ENCODE results near the gene OGDH.
"Not testable (repeated sequence)": the region's sequence is repeated elsewhere in the genome, so short reads cannot be mapped to it uniquely, and the experiment has no call there.

The OGDH gene

DNA sequence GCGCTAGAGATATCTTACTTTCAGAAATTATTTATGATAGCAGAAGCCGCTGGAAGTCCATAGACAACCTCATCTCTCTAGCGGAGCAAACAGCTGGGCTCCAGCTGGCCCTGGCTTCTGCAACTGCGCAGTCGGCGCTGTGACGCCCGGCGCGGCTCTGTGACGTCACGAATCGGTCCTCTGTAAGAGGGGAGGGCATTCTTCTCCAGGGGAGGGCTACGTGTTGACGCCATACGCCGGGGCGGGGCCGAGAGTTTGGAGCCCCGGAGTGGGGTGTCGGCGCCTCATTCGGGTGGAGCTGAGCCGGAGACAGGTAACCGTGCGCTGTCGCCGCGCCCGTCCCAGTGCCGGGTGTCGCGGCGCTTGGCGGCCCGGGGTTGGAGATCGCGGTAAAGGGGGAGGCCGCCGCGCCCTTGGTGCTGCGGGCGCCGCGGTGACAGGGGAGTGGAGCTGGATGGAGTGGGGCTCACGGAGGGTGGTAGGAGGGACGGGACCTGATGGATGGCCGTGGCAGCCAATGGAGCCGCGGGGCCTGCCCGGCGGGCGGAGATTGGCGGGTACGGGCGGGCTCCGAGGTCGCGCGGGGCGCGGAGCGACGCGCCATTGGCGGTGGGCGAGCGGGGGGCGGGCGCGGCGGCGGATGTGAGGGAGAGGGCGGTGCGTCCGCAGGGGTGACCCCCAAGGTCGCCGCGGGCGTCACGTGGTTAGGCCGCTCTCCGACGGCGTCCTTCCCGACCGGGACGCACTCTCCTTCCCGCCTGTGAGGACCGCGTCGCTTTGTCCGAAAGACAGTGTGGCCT, at the start of gene OGDH:
Gene OGDH, plus strand, starts transcription at position 287 of the 800 bp plus-strand sequence. CDS start 17,717 bp downstream, outside the sequence.
- in situ Hi-C loops (cut with MboI; ENCODE audit: low sequenced_read_pairs), result no loop called here

DNA sequence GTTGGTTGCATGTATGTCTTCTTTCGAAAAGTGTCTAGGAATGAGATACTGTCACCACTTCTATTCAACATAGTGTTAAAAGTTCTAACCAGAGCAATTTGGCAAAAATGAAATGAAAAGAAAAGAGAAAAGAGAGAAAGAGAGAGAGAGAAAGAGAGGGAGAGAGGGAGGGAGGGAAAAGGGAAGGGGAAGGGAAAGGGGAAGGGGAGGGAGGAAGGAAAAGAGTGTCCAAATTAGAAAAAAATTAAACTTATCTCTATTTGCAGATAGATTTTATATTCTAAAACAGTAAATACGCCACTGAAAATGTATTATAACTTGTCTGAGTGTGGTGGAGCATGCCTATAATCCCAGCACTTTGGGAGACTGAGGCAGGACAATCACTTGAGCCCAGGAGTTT, 48.9 kb upstream of the OGDH start:
- in situ Hi-C loops (cut with MboI; ENCODE audit: low sequenced_read_pairs), result no loop called here

DNA sequence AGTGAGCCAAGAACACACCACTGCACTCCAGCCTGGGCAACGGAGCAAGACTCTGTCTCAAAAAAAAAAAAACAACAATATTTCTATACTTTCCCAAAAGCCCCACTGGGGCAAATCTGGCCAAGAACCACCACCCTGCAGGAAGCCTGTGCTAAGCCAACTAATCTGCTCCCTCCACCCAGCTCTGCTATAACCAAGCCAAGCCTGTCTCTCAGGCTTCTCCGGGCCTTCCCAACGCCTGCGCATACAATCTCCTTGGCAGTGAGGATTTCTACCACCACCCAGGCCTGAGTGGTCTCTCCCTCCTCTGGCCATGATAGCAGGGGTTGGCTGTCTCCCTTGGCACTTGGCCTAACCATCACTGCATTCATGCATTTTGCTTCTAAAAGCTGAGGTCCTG, 46.9 kb upstream of the OGDH start:
- in situ Hi-C loops (cut with MboI; ENCODE audit: low sequenced_read_pairs), result no loop called here

DNA sequence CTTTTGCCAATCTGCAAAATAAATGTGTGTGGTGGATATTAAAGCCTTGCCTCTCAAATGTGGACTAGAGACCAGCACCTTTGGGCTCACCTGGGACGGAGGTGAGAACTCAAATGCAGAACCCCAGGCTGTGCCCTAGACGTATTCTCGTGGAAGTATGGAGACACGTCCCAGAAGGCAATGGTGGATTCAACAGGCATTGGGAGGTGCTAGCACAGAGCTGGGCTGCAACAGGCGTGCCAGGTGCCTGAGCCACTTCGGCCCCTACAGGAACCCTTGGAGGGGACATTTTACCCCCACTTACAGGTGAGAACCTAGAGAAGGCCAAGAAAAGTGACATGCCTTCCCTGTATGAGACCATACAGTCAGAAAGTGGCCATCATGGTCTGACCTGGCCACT, 44.9 kb upstream of the OGDH start:
- in situ Hi-C loops (cut with MboI; ENCODE audit: low sequenced_read_pairs), result no loop called here

DNA sequence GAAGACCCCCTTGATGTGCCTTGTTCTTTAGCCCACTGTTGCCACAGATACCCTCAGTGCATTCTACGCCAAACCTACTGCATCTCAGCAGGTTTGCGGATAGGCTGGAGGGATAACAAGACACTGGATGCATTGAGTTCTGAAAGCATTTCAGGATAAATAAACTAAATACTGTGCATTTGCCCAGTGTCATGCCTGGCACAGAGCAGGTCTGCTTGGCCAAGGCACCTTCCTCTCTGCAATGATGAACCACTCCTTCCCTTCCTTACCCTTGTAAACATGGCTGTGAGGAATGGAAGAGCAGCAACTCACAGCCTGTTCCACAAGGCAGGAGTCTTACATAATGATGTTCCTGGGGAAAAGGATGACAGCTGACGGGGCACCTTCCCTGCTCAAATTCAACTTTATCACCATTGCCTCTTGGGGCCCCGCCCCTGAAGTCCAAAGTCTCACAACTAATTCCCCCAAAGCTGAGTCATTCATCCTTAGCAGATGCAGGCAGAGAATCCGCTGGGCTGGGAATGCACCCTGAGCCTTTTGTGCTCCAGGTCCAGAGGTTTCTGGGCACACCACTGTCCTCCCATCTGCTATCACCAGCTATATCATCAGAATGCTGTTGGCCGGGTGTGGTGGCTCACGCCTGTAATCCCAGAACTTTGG, 44.3 kb upstream of the OGDH start:
- in situ Hi-C loops (cut with MboI; ENCODE audit: low sequenced_read_pairs), result no loop called here

DNA sequence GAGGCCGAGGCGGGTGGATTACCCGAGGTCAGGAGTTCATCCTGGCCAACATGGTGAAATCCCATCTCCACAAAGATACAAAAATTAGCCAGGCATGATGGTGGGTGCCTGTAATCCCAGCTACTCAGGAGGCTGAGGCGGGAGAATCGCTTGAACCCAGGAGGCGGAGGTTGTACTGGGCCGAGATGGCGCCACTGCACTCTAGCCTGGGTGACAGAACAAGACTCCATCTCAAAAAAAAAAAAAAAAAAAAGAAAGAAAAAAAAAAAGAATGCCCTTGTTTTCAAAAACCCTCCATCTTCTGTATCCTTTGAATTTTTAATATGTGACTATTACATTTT, 43.8 kb upstream of the OGDH start:
- in situ Hi-C loops (cut with MboI; ENCODE audit: low sequenced_read_pairs), result not testable (repeated sequence)

DNA sequence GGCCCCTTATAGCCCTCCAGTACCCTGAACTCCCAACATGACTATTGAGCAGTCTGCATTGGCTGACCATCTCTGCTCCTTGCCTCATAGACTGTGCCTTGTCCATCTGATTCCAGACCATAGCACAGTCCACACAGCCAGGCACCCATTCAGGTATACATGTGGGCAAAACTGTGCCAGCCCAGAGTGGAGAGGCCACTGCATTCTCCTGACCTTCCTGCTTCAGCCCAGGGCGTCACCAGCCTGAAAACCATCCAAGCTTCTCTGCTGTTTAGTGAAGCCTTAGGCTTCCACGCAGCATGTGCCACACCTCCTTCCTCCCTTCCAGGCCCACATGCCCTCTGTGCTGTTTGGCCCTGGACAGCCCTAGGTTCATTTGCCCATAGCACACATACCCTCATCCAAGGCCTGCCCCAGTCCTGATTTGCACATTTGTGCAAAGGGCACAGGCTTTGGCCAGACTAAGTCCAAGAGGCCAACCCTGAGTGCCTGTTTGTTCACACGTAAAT, 43.2 kb upstream of the OGDH start:
- in situ Hi-C loops (cut with MboI; ENCODE audit: low sequenced_read_pairs), result no loop called here

- in situ Hi-C loops (cut with MboI; ENCODE audit: low sequenced_read_pairs), result no loop called here
Measured at GRCh38 chr7:44564606-44565005, 41.8 kb upstream of the OGDH start.

- in situ Hi-C loops (cut with MboI; ENCODE audit: low sequenced_read_pairs), result no loop called here
Measured at GRCh38 chr7:44565097-44565794, 41.2 kb upstream of the OGDH start.

DNA sequence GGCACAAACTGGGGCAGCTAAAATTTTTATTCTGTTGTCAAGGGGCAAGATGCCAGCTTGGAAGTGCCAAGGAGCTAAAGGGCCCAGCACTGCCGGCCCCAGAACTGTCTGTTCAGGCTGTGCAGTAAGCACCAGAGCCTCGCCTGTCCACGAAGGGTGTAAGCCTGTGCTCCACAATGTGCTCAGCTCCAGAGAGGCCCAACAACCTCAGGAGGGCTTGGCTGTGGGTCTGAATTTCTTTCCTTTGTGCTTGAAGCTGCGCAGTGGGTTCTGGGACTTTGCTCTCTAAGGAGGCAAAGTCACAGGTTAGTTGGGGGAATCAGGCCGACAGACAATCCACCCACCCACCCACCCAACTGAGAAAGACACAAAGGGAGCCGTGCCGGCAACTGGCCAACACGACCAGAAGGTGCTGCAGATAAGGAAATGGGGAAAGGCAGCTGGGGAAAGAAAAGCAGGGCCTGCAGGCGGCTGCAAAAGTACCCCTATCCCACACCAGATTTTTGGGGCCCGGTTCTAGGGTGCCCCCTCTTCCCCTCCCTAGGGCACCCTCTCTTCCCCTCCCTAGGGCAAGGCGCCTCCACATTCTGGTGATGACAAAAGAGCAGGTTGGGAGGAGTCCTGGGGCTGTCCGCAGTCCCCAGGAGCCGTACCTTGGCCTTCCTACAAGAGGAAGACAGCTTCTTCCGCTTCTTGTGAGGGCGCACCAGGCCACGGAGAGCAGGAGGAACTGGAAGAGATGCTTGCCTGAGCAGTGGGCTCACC, 40.5 kb upstream of the OGDH start:
- in situ Hi-C loops (cut with MboI; ENCODE audit: low sequenced_read_pairs), result no loop called here

- in situ Hi-C loops (cut with MboI; ENCODE audit: low sequenced_read_pairs), result no loop called here
Measured at GRCh38 chr7:44566680-44567079, 39.7 kb upstream of the OGDH start.

- in situ Hi-C loops (cut with MboI; ENCODE audit: low sequenced_read_pairs), result no loop called here
Measured at GRCh38 chr7:44567884-44568283, 38.5 kb upstream of the OGDH start.

DNA sequence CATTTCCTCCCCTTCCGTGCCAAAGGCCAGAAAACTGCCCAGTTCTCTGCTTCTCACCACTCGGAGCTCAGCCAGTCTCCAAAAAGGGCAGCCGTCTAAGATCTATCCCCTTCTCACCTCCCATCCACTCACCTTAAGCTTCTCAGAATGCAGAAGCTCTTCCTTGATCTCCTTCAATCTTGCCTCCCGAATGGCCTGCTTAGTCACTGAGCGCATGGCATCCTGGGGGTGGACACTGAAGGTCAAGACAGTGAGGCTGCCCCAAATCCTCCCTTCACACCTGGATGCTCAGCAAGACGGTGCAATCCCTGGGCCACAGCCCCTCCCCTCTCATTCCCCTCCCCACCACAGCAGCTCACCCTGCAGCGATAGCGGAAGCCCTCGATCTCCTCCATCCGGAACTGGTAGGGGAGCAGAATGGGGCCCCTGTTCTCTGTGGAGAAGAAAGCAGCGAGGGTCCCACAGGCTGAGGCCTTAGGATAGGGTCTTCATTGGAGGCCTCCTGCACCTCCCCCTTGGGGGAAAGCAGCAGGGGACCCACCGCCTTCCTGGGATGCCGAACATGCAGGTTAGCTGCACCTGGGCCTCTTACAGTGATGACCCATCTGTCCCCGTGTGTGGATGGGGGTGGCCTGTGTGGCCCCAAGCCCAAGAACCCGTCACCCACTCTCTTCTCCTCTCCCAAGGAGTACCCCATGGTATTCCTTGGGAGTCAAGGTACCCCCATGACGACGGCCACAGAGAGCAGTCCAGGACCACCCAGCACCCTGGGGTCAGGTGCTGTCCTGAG, 37.5 kb upstream of the OGDH start:
- in situ Hi-C loops (cut with MboI; ENCODE audit: low sequenced_read_pairs), result no loop called here

- in situ Hi-C loops (cut with MboI; ENCODE audit: low sequenced_read_pairs), result no loop called here
Measured at GRCh38 chr7:44569959-44570358, 36.5 kb upstream of the OGDH start.

- in situ Hi-C loops (cut with MboI; ENCODE audit: low sequenced_read_pairs), result no loop called here
Measured at GRCh38 chr7:44572771-44573170, 33.7 kb upstream of the OGDH start.

GRCh38 chr7:44573464-44574286, 32.8 kb upstream of the OGDH start, which contains the start of gene DDX56:
TSS of gene DDX56 (minus strand) at chr7:44573908. CDS start at chr7:44573895, 13 bp downstream.
- in situ Hi-C loops (cut with MboI; ENCODE audit: low sequenced_read_pairs), result no loop called here

GRCh38 chr7:44574287-44574872, 32.0 kb upstream of the OGDH start:
- in situ Hi-C loops (cut with MboI; ENCODE audit: low sequenced_read_pairs), result no loop called here

DNA sequence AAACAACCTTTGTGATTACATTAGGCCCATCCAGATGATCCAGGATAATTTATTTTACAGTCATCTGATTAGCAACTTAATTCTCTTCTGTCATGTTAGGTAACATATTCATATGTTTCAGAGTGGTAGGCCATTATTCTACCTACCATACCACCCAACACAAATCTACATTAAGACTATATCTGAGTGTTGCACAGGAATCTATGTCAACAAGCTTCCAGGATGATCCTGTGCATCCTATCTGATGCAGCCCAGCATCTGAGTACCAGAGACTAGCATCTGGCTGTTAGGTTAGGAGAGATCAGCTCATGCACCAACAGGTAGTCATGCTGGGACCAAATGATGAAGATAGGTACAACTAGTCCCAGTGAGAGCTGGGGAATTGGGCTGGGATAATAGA, 31.4 kb upstream of the OGDH start:
- in situ Hi-C loops (cut with MboI; ENCODE audit: low sequenced_read_pairs), result loop anchor here (25.0 kb wide), 2 partner anchors 262 to 562 kb away; partner anchors contain the start of gene H2AZ2

GRCh38 chr7:44576228-44576627, 30.2 kb upstream of the OGDH start:
- in situ Hi-C loops (cut with MboI; ENCODE audit: low sequenced_read_pairs), result loop anchor here (25.0 kb wide), 2 partner anchors 261 to 561 kb away; partner anchors contain the start of gene H2AZ2
